Endothelial cell (in vitro differentiated cells): ENCODE data around the gene FOXA1. TPM values are rescaled to one million over a fixed set of nuclear protein-coding genes. Genes with fewer than 3 reads are reported as not detected.
"Not testable (repeated sequence)": the region's sequence is repeated elsewhere in the genome, so short reads cannot be mapped to it uniquely, and the experiment has no call there.

Experiments
- DNase-seq: peaks from one replicate; pipeline ENCODE4 v3.0.0; 2021; ENCODE audit warnings: low spot score
- H3K27ac Mint-ChIP-seq: one replicate; pipeline ENCODE4 v1.8.0; 2021; ENCODE audit warnings: mixed read lengths, inconsistent platforms; ENCODE audit not compliant: unreplicated experiment
- H3K27me3 Mint-ChIP-seq: one replicate; pipeline ENCODE4 v1.8.0; 2021; ENCODE audit warnings: mild to moderate bottlenecking, moderate library complexity, mixed read lengths, inconsistent platforms; ENCODE audit not compliant: unreplicated experiment
- H3K36me3 Mint-ChIP-seq: one replicate; pipeline ENCODE4 v1.8.0; 2021; ENCODE audit warnings: mild to moderate bottlenecking, low read depth, mixed read lengths, inconsistent platforms; ENCODE audit not compliant: unreplicated experiment
- H3K4me1 Mint-ChIP-seq: one replicate; pipeline ENCODE4 v1.8.0; 2021; ENCODE audit warnings: mild to moderate bottlenecking, mixed read lengths, inconsistent platforms; ENCODE audit not compliant: unreplicated experiment
- H3K4me3 Mint-ChIP-seq: one replicate; pipeline ENCODE4 v1.8.0; 2021; ENCODE audit warnings: mild to moderate bottlenecking, mixed read lengths, inconsistent platforms; ENCODE audit not compliant: unreplicated experiment
- H3K9me3 Mint-ChIP-seq: one replicate; pipeline ENCODE4 v1.8.0; 2021; ENCODE audit warnings: mixed read lengths, inconsistent platforms; ENCODE audit not compliant: unreplicated experiment
- CTCF ChIP-seq: fragments of 200-600 bp; sonication (generic); IDR thresholded peaks from one replicate; pipeline ENCODE4 v1.5.0; 2021; ENCODE audit warnings: antibody characterized with exemption; ENCODE audit not compliant: unreplicated experiment
- total RNA-seq: library from RNA; stranded (reverse); fragmentation: NEBNext Ultra II Directional; extraction: Animal tissue kit (Norgen Biotek cat#: 25700); gene quantifications from one replicate; pipeline ENCODE4 v1.2.1, GENCODE V29; 2021; ENCODE audit not compliant: unreplicated experiment

FOXA1 gene
- total RNA-seq, 1 donor from 2014 or later: 5.2 TPM

GRCh38 chr14:37558740-37559139 lies 36.3 kb downstream of the FOXA1 start:
- Mint-ChIP-seq H3K9me3 (peaks cover 10% of the 10 kb centered on the region), H3K27me3 (no peaks in the 10 kb centered on the region), H3K4me3 (no peak overlapping the region), H3K36me3 (peaks cover 11% of the 10 kb centered on the region), H3K27ac (no peak overlapping the region), H3K4me1 (no peaks in the 10 kb centered on the region)
- no peak for DNase-seq
- no peak for TF ChIP-seq CTCF

DNA sequence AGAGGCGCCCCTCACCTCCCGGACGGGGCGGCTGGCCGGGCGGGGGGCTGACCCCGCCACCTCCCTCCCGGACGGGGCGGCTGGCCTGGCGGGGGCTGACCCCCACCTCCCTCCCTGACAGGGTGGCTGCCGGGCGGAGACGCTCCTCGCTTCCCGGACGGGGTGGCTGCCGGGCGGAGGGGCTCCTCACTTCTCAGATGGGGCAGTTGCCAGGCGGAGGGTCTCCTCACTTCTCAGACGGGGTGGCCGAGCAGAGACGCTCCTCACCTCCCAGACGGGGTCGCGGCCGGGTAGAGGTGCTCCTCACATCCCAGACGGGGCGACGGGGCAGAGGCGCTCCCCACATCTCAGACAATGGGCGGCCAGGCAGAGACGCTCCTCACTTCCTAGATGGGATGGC lies 39.5 kb downstream of the FOXA1 start:
- H3K27ac Mint-ChIP-seq, H3K4me1 Mint-ChIP-seq, H3K9me3 Mint-ChIP-seq, H3K4me3 Mint-ChIP-seq, H3K27me3 Mint-ChIP-seq, DNase-seq: not testable (repeated sequence)
- H3K36me3 Mint-ChIP-seq: peaks cover 11% of the 10 kb centered on the region

DNA sequence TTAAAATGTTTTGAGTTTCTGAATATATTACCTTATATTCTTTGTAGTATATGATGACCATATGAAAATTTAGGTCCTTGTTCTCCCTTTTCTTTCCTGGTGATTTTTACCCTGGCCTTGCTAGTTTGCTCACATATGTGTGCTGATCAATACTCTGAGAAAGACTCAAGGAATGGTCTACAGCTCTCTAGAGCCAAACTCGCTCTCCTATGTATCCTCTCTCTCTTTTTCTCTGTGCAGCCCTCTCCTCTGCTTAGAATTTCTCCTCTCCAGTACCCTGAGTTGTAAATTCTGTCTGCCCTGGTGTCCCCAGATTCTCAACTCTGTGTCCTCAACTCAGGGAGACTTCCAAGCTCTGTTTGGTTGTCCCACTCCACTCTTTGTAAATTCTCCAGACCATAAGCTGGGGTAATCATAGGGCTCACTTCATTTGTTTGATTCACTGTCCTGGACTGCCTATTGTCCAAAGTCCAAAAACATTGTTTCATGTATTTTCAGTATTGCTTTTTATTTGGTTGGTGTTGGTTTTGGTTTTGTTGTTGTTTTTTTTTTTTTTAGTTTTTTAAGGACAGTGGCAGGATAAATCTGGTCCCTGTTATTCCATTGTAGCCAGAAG lies 41.0 kb downstream of the FOXA1 start:
- no peak for DNase-seq
- Mint-ChIP-seq H3K4me1 (no peaks in the 10 kb centered on the region), H3K27me3 (no peaks in the 10 kb centered on the region), H3K9me3 (peaks cover 10% of the 10 kb centered on the region), H3K36me3 (peaks cover 11% of the 10 kb centered on the region), H3K27ac (no peak overlapping the region), H3K4me3 (no peak overlapping the region)
- TF ChIP-seq CTCF: no peak

- H3K27ac Mint-ChIP-seq: no peak overlapping the region
- no peaks in the 10 kb centered on the region for H3K9me3 Mint-ChIP-seq
Observed at GRCh38 chr14:37551119-37551518, 43.9 kb downstream of the FOXA1 start.

GRCh38 chr14:37550511-37550910 lies 44.5 kb downstream of the FOXA1 start:
- Mint-ChIP-seq H3K36me3 (no peaks in the 10 kb centered on the region), H3K27me3 (no peaks in the 10 kb centered on the region), H3K27ac (no peak overlapping the region), H3K9me3 (no peaks in the 10 kb centered on the region), H3K4me3 (no peak overlapping the region), H3K4me1 (no peaks in the 10 kb centered on the region)
- TF ChIP-seq CTCF: no peak
- DNase-seq: no peak

More at GRCh38 chr14:37551119-37551518, 43.9 kb downstream of the FOXA1 start:
- Mint-ChIP-seq H3K27me3 (no peaks in the 10 kb centered on the region), H3K36me3 (no peaks in the 10 kb centered on the region), H3K4me1 (no peaks in the 10 kb centered on the region), H3K4me3 (no peak overlapping the region)
- no peak for DNase-seq
- TF ChIP-seq CTCF: no peak
